RWPE2 (cell line): ENCODE measurements around the gene RPL23.
"Not testable (repeated sequence)": the region's sequence is repeated elsewhere in the genome, so short reads cannot be mapped to it uniquely, and the experiment has no call there.

Experiments used
- ATAC-seq: fragments of 200-7000 bp; cut with Tn5 transposase; 3 replicates; pipeline ENCODE4 v1.9.1; 2021; ENCODE audit warnings: low read depth
- DNase-seq: peaks from one replicate; pipeline ENCODE4 v3.0.0-alpha.2; 2020; ENCODE audit warnings: low spot score
- H3K27ac ChIP-seq: fragments of 450-650 bp; 2 replicates; pipeline ENCODE4 v1.5.1; 2017; ENCODE audit warnings: mild to moderate bottlenecking; ENCODE audit not compliant: poor library complexity, severe bottlenecking
- H3K27me3 ChIP-seq: fragments of 250-450 bp; sonication (Bioruptor Pico); 2 replicates; pipeline ENCODE4 v1.5.1; 2021; ENCODE audit warnings: mild to moderate bottlenecking, moderate library complexity; ENCODE audit not compliant: insufficient read depth, poor library complexity, severe bottlenecking
- H3K36me3 ChIP-seq: fragments of 250-450 bp; sonication (Bioruptor Pico); 2 replicates; pipeline ENCODE4 v1.5.1; 2020; ENCODE audit warnings: low read depth, mild to moderate bottlenecking, moderate library complexity
- H3K4me1 ChIP-seq: fragments of 250-450 bp; sonication (Bioruptor Pico); 2 replicates; pipeline ENCODE4 v1.5.1; 2021; ENCODE audit warnings: mild to moderate bottlenecking, moderate library complexity; ENCODE audit not compliant: insufficient read depth, poor library complexity, severe bottlenecking
- H3K4me3 ChIP-seq: fragments of 250-450 bp; sonication (Bioruptor Pico); 2 replicates; pipeline ENCODE4 v1.5.1; 2021; ENCODE audit warnings: mild to moderate bottlenecking, moderate library complexity; ENCODE audit not compliant: severe bottlenecking
- H3K9me3 ChIP-seq: fragments of 250-450 bp; sonication (Bioruptor Pico); 2 replicates; pipeline ENCODE4 v1.5.1; 2021; ENCODE audit warnings: mild to moderate bottlenecking, moderate library complexity; ENCODE audit not compliant: severe bottlenecking
- CTCF ChIP-seq: fragments of 450-650 bp; IDR thresholded peaks from one replicate; pipeline ENCODE4 v1.5.1; 2017; ENCODE audit warnings: mild to moderate bottlenecking, moderate library complexity; ENCODE audit not compliant: poor library complexity, severe bottlenecking

RPL23 gene

GRCh38 chr17:38857271-38857670 lies 3.8 kb upstream of the RPL23 start:
- H3K4me1 ChIP-seq = peaks cover 5% of the 10 kb centered on the region
- ATAC-seq = no peak
- H3K9me3 ChIP-seq = no peaks in the 10 kb centered on the region
- no peak overlapping the region for H3K4me3 ChIP-seq
- H3K36me3 ChIP-seq = peaks cover 11% of the 10 kb centered on the region
- no peak for TF ChIP-seq CTCF
- no peaks in the 10 kb centered on the region for H3K27me3 ChIP-seq
- no peak for DNase-seq
- no peak overlapping the region for H3K27ac ChIP-seq

- DNase-seq, H3K4me3 ChIP-seq, ATAC-seq, H3K9me3 ChIP-seq, H3K27me3 ChIP-seq: not testable (repeated sequence)
- Histone ChIP-seq H3K27ac (peak overlapping the region; percentile 83), H3K4me1 (peaks cover 14% of the 10 kb centered on the region), H3K36me3 (peaks cover 31% of the 10 kb centered on the region)
These were observed 1.7 kb upstream of the RPL23 start for GRCh38 chr17:38855101-38855714.

- DNase-seq = no peak
- Histone ChIP-seq H3K4me1 (peaks cover 14% of the 10 kb centered on the region), H3K27me3 (no peaks in the 10 kb centered on the region), H3K4me3 (peak overlapping the region; percentile 65), H3K9me3 (no peaks in the 10 kb centered on the region), H3K36me3 (peaks cover 55% of the 10 kb centered on the region), H3K27ac (peak overlapping the region; percentile 83)
- no peak for ATAC-seq
- TF ChIP-seq CTCF = no peak
These were observed 690 bp downstream of the RPL23 start for GRCh38 chr17:38852771-38853291.

GRCh38 chr17:38851434-38851833 lies 2.1 kb downstream of the RPL23 start:
- no peak for TF ChIP-seq CTCF
- Histone ChIP-seq H3K4me1 (peaks cover 14% of the 10 kb centered on the region), H3K27ac (peak overlapping the region; percentile 83), H3K36me3 (peaks cover 69% of the 10 kb centered on the region), H3K9me3 (no peaks in the 10 kb centered on the region), H3K27me3 (no peaks in the 10 kb centered on the region), H3K4me3 (peak overlapping the region; percentile 65)
- ATAC-seq = no peak
- DNase-seq = no peak

- no peak for TF ChIP-seq CTCF
- ATAC-seq = no peak
- H3K36me3 ChIP-seq = peaks cover 77% of the 10 kb centered on the region
These were observed 3.1 kb downstream of the RPL23 start for GRCh38 chr17:38850374-38850773.

More at GRCh38 chr17:38850374-38850773, 3.1 kb downstream of the RPL23 start:
- H3K27ac ChIP-seq = peak overlapping the region; percentile 83
- no peaks in the 10 kb centered on the region for H3K9me3 ChIP-seq
- peaks cover 14% of the 10 kb centered on the region for H3K4me1 ChIP-seq
- H3K27me3 ChIP-seq = no peaks in the 10 kb centered on the region
- DNase-seq = no peak
- H3K4me3 ChIP-seq = no peak overlapping the region
